CMK (cell line): ENCODE data around the gene SDC1.

Experiments
- DNase-seq: peaks from one replicate; pipeline ENCODE4 v3.0.0-alpha.2; 2010; ENCODE audit warnings: low read depth

The SDC1 gene

GRCh38 chr2:20169796-20170703 is 54.9 kb downstream of the SDC1 start:
- no peak for DNase-seq

GRCh38 chr2:20168727-20169696 is 55.9 kb downstream of the SDC1 start:
- DNase-seq: no peak

- DNase-seq: no peak
Observed at GRCh38 chr2:20168048-20168726, 56.7 kb downstream of the SDC1 start.

GRCh38 chr2:20167356-20167755 is 57.6 kb downstream of the SDC1 start:
- no peak for DNase-seq

- DNase-seq: no peak
Observed at GRCh38 chr2:20165677-20166509, 59.0 kb downstream of the SDC1 start.

GRCh38 chr2:20164734-20165478 is 60.0 kb downstream of the SDC1 start:
- DNase-seq: no peak

GRCh38 chr2:20164061-20164733 is 60.7 kb downstream of the SDC1 start:
- no peak for DNase-seq

GRCh38 chr2:20159411-20160070 is 65.4 kb downstream of the SDC1 start:
- DNase-seq: no peak

GRCh38 chr2:20157193-20157891 is 67.6 kb downstream of the SDC1 start:
- DNase-seq: no peak

GRCh38 chr2:20156836-20157192 is 68.1 kb downstream of the SDC1 start:
- DNase-seq: no peak

- no peak for DNase-seq
Observed at GRCh38 chr2:20156076-20156759, 68.7 kb downstream of the SDC1 start.

- DNase-seq: no peak
Observed at GRCh38 chr2:20153131-20153851, 71.6 kb downstream of the SDC1 start.

GRCh38 chr2:20150806-20151571 is 73.9 kb downstream of the SDC1 start:
- no peak for DNase-seq
